Spinal cord (tissue), 10 donors: ENCODE results near the gene PKNOX2. TPM values are rescaled to one million over a fixed set of nuclear protein-coding genes. Genes with fewer than 3 reads are reported as not detected.

Experiments
- DNase-seq, 6 donors: peaks; one replicate each; pipeline versions ENCODE4 v3.0.0 to v3.0.0-alpha.2; 2013 to 2015; ENCODE audit warnings: low spot score in 6 of 6, low read depth in 4 of 6
- H3K27ac ChIP-seq: one replicate; pipeline ENCODE4 v1.5.1; 2013; ENCODE audit warnings: low read depth, low read length, control low read depth
- H3K27me3 ChIP-seq: one replicate; pipeline ENCODE4 v1.6.1; 2013; ENCODE audit warnings: low read length; ENCODE audit not compliant: control insufficient read depth, insufficient read depth
- H3K36me3 ChIP-seq: one replicate; pipeline ENCODE4 v1.6.1; 2013; ENCODE audit warnings: low read length; ENCODE audit not compliant: control insufficient read depth, insufficient read depth
- H3K4me1 ChIP-seq: one replicate; pipeline ENCODE4 v1.6.1; 2013; ENCODE audit warnings: low read length; ENCODE audit not compliant: control insufficient read depth, insufficient read depth
- H3K4me3 ChIP-seq: one replicate; pipeline ENCODE4 v1.5.1; 2013; ENCODE audit warnings: low read depth, low read length, control low read depth
- H3K9me3 ChIP-seq: one replicate; pipeline ENCODE4 v1.6.1; 2013; ENCODE audit warnings: low read length; ENCODE audit not compliant: control insufficient read depth, insufficient read depth
- WGBS: methylation state at CpG from one replicate; pipeline ENCODE4 v1.1.5; 2013; ENCODE audit warnings: missing lambda C conversion rate; ENCODE audit not compliant: insufficient coverage; 5-methylcytosine and 5-hydroxymethylcytosine counted together
- polyA plus RNA-seq, 2 donors: library from polyadenylated mRNA; unstranded; fragments of 120-200 nt; gene quantifications; one replicate each; pipeline ENCODE4 v1.2.1, GENCODE V29; 2013; ENCODE audit not compliant: insufficient read length in 2 of 2
- total RNA-seq, 2 donors: library from RNA; depleted of rRNA in 1 of 2; stranded (reverse); fragments of 120-200 nt in 1 of 2; fragments of >200 nt in 1 of 2; gene quantifications; one replicate each; pipeline versions ENCODE4 v1.2.3 to v1.2.4, GENCODE V29; 2013 to 2014
- donor health status: healthy.

PKNOX2 gene
- total and polyA plus RNA-seq, 4 donors, result 10.6 to 41.2 (median 26.6) TPM

- peaks cover 42% of the 10 kb centered on the region for H3K4me1 ChIP-seq
- peak in 1 of 6 donors; percentile 57 for DNase-seq
These were observed 283.6 kb downstream of the PKNOX2 start for GRCh38 chr11:125448136-125448535.

GRCh38 chr11:125449565-125449964, 285.0 kb downstream of the PKNOX2 start:
- H3K4me1 ChIP-seq, result peaks cover 31% of the 10 kb centered on the region
- no peaks in the 10 kb centered on the region for H3K9me3 ChIP-seq
- no peak overlapping the region for H3K27ac ChIP-seq
- H3K4me3 ChIP-seq, result no peak overlapping the region
- WGBS, result 83% methylated on average over 1 of the region's 2 CpGs
- H3K27me3 ChIP-seq, result no peaks in the 10 kb centered on the region
- peaks cover 38% of the 10 kb centered on the region for H3K36me3 ChIP-seq
- DNase-seq, result no peak

More at GRCh38 chr11:125448136-125448535, 283.6 kb downstream of the PKNOX2 start:
- peak overlapping the region; percentile 35 for H3K27ac ChIP-seq
- H3K4me3 ChIP-seq, result no peak overlapping the region
- peaks cover 31% of the 10 kb centered on the region for H3K36me3 ChIP-seq
- no peaks in the 10 kb centered on the region for H3K27me3 ChIP-seq
- no peaks in the 10 kb centered on the region for H3K9me3 ChIP-seq
- 61% methylated on average over 2 of the region's 3 CpGs for WGBS

GRCh38 chr11:125451400-125452124, 287.0 kb downstream of the PKNOX2 start:
- peak overlapping the region; percentile 90 for H3K27ac ChIP-seq
- H3K4me1 ChIP-seq, result peaks cover 16% of the 10 kb centered on the region
- peak in 4 of 6 donors; percentile 61 to 91 (median 80) for DNase-seq
- H3K27me3 ChIP-seq, result no peaks in the 10 kb centered on the region
- WGBS, result 12% methylated on average over 8 of the region's 10 CpGs
- H3K36me3 ChIP-seq, result peaks cover 40% of the 10 kb centered on the region
- no peaks in the 10 kb centered on the region for H3K9me3 ChIP-seq
- no peak overlapping the region for H3K4me3 ChIP-seq

GRCh38 chr11:125452125-125452470, 287.5 kb downstream of the PKNOX2 start:
- Histone ChIP-seq H3K4me1 (peaks cover 16% of the 10 kb centered on the region), H3K27me3 (no peaks in the 10 kb centered on the region), H3K36me3 (peaks cover 44% of the 10 kb centered on the region), H3K9me3 (no peaks in the 10 kb centered on the region), H3K27ac (peak overlapping the region; percentile 90), H3K4me3 (no peak overlapping the region)
- DNase-seq, result no peak
- 77% methylated on average over 5 of the region's 7 CpGs for WGBS

- H3K27ac ChIP-seq, result no peak overlapping the region
- H3K36me3 ChIP-seq, result peaks cover 50% of the 10 kb centered on the region
- no peaks in the 10 kb centered on the region for H3K27me3 ChIP-seq
- no peaks in the 10 kb centered on the region for H3K9me3 ChIP-seq
- 100% methylated on average over 1 of the region's 6 CpGs for WGBS
- no peak overlapping the region for H3K4me3 ChIP-seq
- peaks cover 23% of the 10 kb centered on the region for H3K4me1 ChIP-seq
- DNase-seq, result no peak
These were observed 289.5 kb downstream of the PKNOX2 start for GRCh38 chr11:125454047-125454446.

- 93% methylated on average over 10 of the region's 13 CpGs for WGBS
- Histone ChIP-seq H3K4me3 (no peak overlapping the region), H3K9me3 (no peaks in the 10 kb centered on the region), H3K4me1 (peaks cover 23% of the 10 kb centered on the region), H3K27ac (no peak overlapping the region), H3K27me3 (no peaks in the 10 kb centered on the region), H3K36me3 (peaks cover 62% of the 10 kb centered on the region)
- DNase-seq, result no peak
These were observed 291.3 kb downstream of the PKNOX2 start for GRCh38 chr11:125455851-125456250.

GRCh38 chr11:125457814-125458343, 293.3 kb downstream of the PKNOX2 start:
- peak overlapping the region; percentile 80 for H3K27ac ChIP-seq
- peaks cover 69% of the 10 kb centered on the region for H3K36me3 ChIP-seq
- WGBS, result 8% methylated on average over 10 of the region's 12 CpGs
- H3K4me1 ChIP-seq, result peaks cover 11% of the 10 kb centered on the region
- no peaks in the 10 kb centered on the region for H3K9me3 ChIP-seq
- DNase-seq, result peak in 2 of 6 donors; percentile 85 to 86
- no peak overlapping the region for H3K4me3 ChIP-seq
- no peaks in the 10 kb centered on the region for H3K27me3 ChIP-seq

- H3K4me1 ChIP-seq, result peaks cover 11% of the 10 kb centered on the region
- DNase-seq, result no peak
- H3K4me3 ChIP-seq, result no peak overlapping the region
- no peak overlapping the region for H3K27ac ChIP-seq
- peaks cover 49% of the 10 kb centered on the region for H3K36me3 ChIP-seq
- H3K27me3 ChIP-seq, result no peaks in the 10 kb centered on the region
- WGBS, result 90% methylated on average over 2 of the region's 6 CpGs
- no peaks in the 10 kb centered on the region for H3K9me3 ChIP-seq
These were observed 295.7 kb downstream of the PKNOX2 start for GRCh38 chr11:125460275-125460674.

- Histone ChIP-seq H3K4me3 (no peak overlapping the region), H3K4me1 (peaks cover 10% of the 10 kb centered on the region), H3K9me3 (no peaks in the 10 kb centered on the region), H3K27ac (no peak overlapping the region), H3K27me3 (no peaks in the 10 kb centered on the region), H3K36me3 (peaks cover 38% of the 10 kb centered on the region)
- 77% methylated on average over 4 of the region's 5 CpGs for WGBS
- no peak for DNase-seq
These were observed 299.2 kb downstream of the PKNOX2 start for GRCh38 chr11:125463590-125464269.
